NOMO-1 treated with dmso at 0.1 percent for 144 hours (cell line): ENCODE measurements around the gene EPN2.
A peak's percentile ranks its signal among the peaks of the same experiment; 100 is the strongest.

Experiments used
- DNase-seq: peaks from one replicate; lab custom pipeline; 2025; ENCODE audit not compliant: unreplicated experiment; lab: John Stamatoyannopoulos, UW

The EPN2 gene

DNA sequence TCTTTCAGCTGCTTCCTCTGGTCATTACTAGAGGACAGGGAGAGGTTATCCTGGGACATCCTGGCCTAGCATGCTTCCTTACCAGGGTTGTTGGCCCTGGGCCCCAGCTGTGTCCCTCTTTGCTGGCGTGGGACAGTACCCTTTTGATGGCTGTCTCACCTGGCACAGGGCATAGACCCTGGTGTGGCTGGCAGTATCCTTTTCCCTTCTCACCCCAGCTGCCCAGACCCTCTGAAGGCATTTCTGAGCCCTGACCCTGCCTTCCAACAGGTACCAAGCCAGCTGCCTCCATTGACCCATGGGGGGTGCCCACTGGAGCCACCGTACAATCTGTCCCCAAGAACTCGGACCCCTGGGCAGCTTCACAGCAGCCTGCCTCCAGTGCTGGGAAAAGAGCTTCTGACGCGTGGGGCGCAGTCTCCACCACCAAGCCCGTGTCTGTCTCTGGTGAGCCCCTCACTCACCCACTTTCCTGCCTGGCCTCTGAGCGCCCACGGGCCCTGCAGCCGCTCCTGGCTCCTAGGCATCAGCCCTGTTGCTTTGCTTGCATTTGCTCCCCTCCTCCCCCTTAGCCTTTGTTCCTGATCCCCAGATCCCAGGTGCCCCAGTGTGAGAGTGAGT, 91.4 kb downstream of the EPN2 start:
- no peak for DNase-seq

DNA sequence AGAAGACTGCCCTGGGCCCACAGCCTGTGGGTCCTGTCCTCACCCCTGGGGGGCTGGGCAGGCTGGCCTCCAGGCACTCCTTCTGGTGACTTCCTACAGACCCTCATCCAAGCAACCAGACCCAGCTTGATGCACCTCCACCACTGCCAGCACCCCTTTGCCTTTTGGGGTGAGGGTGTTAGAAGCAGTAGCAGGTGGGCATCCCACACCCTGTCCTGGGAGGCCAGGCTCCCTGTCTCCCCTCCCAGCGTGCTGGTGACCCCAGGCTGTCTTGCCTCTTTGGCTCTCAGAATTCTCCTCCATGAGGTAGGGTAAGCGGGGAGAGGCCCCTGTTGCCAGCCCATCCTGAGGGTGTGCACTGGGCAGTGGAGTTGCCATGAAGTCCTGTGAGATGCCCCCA, 92.0 kb downstream of the EPN2 start:
- DNase-seq, result no peak

DNA sequence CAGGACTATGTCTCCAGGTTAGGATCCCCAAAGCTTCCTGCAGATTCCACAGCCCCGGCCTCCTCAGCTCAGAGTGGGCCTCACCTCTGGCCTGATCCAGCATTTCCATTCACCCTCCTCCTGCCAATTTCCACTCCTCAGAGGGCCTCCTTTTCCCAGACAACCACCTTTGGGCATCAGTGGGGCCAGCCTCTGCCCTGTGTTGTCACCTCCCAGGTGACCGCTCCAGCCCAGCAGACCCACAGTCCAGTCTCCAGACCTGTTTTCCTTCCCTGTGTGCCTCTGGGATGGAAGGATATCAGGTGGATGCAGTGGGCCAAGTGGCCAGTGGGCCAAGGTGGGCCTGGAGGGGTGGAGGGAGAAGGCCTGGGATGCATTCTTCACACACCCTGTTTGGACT, 92.7 kb downstream of the EPN2 start:
- no peak for DNase-seq

DNA sequence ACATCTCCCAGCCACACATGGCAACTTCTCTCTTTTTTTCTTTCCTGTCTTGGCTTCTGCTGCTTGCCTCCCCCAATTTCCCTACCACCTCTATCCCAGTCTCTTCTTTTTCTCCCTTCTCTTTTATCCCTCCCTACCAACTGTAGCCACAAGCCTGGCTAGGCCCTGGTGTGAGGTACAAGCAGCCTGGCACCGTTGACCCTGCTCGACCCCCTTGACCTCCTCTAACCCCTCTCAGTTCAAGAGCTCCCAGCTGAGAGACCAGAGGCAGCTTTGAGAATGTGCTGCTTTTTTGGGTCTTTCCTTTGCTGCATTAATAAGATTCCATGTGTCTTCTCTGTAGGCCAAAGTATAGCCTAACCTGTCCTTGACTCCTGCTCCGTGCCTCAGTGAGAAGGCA, 93.1 kb downstream of the EPN2 start:
- DNase-seq, result no peak

DNA sequence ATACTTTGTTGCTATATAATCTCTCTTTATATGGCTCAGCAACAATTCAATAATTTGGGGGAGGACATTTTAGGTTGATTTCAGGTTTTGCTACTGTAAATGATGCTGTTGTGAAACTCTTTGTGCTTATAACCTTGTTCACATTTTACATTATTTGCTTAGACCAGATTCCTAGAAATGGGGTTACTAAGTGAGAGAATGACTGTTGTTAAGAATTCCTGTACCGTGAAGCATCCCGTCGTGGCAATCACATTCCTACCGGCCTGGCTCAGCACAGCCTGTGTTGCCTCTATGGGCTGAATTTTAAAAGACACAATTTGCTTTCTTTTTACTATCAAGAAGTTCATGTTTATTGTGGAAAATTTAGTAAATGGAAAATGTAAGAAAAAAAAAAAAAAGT, 94.0 kb downstream of the EPN2 start:
- no peak for DNase-seq

DNA sequence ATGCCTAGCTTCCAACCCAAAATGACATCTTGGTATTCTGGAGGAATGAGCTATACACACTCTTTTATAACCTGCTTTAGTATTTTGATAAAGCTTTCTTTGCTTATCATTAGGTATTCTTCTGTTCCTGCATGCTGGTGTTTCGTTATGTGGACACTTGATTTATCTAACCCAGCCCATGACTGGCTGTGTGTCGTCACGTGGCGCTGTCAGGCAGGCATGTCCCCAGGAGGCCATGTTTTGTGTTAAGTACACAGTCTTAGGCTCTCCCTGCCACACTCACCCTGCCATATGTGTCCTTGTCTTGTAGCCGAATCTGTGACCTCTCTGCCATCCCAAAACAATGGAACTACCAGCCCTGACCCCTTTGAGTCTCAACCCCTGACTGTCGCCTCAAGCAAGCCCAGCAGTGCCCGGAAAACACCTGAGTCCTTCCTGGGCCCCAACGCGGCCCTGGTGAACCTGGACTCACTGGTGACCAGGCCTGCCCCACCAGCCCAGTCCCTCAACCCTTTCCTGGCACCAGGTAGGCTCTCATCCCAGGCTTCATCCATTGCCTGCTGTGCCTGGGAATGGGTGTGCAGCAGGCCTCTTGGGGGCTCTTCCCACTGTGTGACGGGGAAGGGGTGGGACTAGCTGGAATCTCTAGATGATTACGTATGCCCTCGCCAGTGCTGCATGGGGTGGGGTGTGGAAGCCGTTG, 94.5 kb downstream of the EPN2 start:
- DNase-seq, result no peak

DNA sequence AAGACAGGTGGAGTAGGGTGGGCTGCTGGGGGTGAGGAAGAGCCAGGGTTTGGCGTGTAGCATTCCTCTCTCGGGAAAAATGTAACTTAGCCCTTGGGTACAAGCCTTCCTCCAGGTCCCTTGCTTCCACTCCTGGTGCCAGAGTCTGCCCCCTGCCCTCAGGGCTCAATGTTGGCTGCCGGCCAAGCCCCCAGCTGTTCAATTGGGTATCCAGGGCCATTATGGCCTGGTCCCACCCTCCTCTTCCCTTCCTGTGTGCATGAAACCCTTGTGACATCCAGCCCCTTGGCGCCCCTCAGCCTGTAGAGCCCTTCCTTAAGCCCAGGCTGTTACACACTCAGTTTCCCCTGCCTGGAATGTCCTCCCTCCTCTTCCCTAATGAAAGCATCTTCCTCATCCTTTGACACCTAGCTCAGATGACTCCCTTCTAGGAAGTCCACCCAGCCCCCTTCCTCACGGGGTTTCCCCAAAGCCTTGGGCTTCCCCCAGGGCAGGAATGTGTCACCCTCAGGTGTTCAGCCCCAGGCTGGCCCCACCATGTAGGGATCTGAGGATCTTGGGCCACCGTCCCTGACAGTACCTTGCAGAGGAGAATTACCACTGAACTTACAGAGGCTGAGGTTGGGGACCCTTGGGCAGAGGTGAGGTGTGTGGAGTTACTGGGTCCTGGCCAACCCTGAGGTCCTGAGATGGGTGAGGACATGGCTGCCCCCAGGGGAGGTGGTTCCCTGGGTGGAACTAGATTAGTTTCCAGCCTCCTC, 95.4 kb downstream of the EPN2 start:
- DNase-seq, result no peak

DNA sequence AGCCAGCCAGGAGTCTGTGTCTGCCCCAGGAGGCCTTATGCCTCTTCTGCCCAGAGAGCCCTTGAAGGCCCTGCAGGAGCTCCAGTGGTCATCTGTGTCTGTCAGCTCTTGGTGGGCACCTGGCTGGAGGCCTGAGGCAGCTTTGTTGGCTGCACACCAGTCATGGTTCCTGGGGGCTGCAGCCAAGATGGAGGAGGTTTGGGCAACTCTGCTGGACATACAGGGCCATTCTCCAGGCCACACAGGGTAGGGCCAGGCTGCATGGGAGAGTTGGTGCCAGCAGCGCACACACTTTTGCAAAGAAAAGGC, 95.9 kb downstream of the EPN2 start:
- no peak for DNase-seq

DNA sequence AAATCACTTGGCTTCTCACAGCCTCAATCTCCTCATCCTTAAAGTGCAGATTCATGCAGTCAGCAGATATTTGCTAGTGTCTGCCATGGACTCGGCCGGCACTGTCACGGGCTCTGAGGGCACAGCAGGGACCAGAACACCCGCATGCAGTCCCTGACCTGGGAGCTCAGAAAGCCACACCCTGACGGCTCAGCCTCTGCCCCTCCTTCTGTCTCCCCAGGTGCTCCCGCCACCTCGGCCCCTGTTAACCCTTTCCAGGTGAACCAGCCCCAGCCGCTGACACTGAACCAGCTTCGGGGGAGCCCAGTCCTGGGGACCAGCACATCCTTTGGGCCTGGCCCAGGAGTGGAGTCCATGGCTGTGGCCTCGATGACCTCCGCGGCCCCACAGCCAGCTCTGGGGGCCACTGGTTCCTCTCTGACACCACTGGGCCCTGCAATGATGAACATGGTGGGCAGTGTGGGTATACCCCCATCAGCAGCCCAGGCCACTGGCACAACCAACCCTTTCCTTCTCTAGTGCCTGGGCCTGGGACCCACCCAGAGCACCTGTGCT, 96.6 kb downstream of the EPN2 start:
- DNase-seq, result no peak

DNA sequence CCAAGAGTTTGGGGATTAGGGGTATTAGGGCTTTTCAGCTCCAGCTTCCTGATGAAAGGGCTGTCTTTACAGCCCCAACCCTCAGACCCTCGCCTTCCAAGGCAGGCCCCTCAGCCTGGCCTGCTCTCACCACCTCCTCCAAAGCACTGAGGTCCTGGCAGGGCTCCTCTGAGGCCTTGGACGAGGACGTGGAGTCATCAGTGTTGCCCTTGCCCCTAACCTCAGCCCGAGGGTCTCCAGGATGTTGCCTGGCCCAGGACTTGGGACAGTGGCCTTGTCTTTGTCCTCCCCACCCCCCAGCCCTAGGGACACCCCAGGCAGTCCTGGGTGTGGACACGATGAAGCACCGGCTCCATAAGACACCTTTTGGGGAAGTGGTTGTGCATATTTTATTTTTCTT, 97.2 kb downstream of the EPN2 start:
- DNase-seq, result no peak

DNA sequence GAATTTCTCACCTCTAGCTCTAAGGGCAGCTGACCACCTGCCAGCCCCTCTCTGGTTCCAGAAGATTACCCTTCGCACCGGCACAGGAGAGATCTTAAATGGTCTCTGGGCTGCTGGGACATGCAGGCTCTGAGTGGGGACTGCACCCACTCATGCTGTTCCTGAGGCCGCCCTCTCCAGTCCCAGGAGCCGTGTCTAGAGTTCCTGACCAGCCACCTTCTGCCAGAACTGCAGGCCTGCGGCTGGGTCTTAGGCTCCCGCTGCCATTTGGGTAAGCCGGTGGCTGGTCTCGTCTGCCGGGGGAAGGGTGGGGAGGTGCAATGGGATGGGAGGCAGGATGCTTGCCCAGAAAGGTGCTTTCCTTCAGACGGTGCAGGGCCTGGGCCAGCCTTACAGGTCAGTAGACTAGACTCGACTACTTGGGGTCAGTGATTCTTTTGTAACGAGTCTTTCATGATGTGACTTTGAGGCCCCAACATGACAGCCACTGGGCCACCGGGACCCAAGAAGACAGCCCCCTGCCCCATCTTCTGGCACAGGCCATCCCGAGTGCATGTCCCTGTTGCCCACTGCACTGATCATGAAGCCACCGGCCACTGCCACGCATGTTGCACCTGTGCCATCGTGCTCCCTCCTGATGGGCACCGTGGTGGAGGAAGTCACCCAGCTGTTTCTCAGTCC, 98.9 kb downstream of the EPN2 start:
- DNase-seq, result no peak

DNA sequence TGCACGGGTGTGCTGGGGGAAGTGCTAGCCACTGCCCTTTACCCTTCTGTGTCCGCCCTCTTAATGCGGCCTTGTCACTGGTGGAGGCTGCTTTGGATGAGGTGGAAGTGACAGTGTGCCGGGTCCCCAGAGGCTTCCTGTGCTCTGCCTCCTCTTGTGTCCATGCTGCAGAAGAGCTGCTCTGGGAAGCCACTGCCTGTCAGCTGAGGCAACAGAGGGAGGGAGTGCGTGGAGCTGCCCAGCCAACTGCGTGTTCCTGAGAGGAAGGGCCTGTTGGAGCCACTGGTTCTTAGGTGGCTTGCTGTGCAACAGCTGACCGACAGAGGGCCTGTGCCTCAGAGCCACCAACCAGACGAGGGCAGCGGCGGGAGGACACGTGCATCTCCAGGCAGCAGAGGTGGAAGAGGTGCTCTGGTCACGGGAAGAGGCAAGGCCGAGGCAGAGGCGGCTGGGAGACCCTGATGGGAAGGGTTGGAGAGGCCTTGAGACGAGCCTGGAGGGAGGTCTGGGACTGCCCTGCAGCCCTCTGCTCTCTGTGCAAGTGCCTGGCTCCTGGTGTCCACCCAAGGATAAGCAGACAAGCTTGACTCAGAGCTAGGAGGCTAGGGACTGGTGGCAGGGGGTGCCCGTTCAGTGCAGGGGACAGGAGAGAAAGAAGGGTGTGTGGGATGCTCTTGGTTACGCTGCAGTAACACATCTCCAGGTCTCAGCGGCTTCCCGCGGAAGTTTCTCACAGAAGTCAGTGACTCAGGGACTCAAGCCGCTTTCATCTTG, 100.0 kb downstream of the EPN2 start:
- no peak for DNase-seq

DNA sequence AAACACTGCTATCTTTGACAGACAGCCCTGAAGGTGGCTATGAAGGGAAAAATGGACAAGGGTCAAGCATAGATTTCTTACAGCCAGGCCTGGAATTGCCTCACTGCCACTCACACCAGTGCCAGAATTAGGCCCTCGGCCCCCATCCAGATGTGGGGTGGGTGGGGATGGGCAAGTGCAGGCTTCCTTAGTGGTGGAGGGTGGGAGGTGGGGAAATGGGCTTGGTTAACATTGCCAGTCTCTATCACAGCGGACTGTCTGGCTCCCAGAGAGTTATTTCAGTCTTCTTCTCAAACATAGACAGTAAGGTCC, 100.5 kb downstream of the EPN2 start:
- DNase-seq, result no peak

DNA sequence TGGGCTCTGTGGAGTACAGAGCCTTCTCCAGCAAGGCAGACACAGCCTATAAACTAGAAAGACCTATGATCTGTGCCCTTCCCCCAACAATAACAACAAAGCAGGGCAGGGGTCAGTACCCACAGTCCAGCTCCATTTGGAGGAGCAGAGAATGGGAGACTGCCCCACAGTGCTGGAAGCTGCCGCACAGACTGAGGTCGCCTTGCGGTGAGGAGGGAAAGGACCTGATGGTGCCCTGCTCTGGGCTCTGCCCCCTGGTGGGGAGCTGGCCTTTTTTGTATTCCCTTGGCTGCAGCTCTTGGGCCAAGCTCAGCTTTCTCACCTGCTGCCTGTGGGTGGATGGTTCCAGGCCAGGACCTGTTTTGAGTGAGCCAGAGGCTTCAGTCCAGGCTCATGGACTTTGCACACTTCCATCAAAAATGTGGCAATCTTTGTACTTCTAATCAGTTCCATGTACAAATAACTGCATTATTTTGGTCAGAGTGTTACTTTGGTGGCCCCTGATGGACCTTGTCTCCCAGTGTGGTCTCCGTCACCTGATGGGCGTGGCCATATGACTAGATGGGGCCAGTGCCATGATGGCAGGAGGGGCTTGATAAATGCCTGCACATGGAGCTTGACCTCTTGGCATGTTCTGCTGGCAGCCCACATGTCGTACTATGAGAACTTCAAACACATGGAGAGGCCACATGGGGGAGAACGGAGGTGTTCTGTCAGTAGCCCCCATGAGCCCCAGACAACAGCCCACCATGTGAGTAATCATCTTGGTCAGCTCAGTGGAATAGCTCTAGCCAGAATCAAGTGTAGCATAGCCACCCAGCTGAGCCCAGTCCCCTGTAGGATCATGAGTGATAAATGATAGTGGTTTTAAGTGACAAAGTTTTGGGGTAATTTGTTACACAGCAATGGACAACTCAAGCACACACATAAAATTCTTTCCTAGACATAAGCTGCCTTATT, 101.1 kb downstream of the EPN2 start:
- peak; percentile 6 for DNase-seq

DNA sequence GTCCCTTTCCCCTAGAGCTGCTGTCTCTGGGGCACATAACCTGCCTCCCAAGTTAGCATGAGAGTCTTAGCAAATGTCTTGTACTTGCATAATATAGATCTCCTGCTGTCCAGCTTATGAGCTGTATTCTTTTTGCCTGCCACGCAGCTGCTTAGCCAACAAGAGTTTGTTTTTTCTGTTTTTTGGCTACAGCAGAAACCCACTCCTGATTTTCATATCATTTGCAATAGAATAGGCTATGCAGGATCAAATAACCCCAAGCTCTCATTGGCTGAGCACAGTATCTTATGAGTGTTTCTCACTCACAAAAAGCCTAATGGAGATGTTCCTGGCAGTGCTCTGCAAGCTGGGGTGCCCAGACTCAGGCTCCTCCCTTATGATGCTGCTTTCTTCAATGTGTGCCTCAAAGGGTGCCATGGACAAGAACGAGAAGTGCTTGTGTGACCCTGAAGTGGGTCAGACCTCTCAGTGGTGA, 102.2 kb downstream of the EPN2 start:
- no peak for DNase-seq

DNA sequence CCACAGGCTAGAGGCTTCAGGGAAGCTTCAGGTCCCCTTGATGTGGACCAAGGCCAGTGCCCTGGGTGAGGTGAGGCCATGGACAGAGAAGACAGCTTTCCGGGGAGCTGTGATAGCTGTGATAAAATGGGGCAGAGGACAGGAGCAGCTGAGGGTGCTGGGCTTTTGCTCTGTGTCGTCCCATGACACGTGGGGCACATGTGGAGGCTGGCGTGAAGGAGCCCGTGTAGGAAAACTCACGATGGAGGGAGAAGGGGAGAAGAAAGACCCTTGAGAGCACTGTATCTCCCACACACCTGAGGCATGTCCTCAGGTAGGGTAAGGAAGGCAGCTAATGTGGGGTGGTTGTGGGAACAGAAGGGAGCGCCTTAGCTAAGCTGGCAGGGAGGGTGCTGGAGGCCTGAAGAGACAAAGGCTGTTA, 104.1 kb downstream of the EPN2 start:
- no peak for DNase-seq

DNA sequence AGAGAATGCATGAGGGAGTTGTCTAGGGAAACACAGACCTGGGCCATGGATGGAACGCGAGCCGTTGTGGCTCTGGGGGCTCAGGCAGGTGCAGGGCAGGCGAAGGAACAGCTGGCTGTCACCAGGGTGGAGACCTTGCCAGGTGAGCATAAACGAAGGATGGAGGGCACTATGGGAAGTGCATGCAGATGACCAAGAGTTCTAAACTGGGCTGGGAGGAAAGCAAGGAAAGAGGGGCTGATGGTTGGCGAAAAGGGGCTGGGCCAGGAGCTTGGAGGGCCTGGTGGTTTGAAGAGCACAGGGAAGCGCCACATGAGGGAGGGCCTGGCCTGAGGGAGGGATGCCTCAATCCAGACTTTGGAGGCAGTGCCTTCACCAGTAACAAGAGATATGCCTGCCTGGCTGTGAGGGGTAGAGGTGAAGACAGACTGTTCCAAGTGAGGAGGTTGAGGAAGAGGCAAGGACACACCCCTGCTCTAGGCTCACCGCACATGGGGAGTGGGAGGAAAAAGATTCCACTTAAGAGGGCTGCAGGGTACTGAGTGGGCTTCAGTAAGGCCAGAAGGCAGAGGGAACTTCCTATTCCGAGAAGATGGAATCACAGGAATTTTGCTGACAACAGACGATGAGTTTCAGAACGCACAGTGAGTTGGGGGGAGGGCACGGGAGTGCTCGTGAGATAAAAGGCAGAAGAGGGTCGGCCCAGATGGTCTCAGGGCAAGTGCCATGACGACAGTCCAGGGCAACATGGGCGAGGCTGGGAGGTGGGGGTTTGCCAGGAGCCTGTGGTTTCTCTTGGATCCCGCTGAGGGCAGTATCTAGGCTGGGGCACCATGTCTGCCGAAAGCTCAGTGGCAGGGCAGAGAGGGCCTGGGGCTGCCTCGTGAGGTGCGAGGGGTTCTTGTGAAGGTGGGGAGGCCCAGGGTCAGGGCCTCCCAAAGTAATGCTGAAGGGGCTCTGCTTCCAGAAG, 104.8 kb downstream of the EPN2 start:
- DNase-seq, result no peak

DNA sequence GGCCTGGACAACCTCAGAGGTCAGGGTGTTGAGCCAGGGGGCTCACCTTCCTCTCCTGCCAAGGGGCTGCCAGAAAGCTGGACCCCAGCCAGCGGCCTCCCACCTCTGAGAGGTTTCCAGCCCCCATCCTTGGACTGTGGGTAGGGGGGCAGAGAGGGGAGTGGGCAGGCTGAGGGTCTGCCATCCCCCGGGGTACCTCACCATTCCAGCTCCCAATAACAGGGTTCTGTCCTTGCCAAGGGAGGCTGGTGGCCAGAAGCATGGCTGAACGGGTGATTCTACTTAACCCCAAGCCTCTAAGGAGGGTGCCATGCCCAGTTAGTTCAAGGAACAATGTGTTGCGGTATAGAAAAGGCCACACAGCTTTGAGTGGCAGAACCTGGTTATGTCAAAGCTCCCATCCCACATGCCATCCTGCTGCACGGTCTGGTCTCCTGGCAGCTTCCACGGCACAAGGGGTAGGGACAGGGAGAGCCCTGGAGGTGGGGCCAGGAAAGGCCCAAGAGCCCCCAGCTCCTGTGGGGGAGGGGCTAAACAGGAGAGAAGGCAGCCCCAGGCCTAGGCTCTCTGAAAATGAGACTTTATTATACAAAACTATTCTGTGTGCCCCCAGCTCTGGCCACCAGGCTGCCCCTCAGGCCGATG, 105.6 kb downstream of the EPN2 start:
- DNase-seq, result no peak
